ENCODE data around the gene SLC41A3. TPM values are rescaled to one million over a fixed set of nuclear protein-coding genes. Genes with fewer than 3 reads are reported as not detected.

Gene SLC41A3
- total and polyA plus RNA-seq, 2 of the 8 experiments (the other 6 are each of a cell fraction or from before 2014, with no cell fraction given): 30.2 to 56.4 TPM

DNA sequence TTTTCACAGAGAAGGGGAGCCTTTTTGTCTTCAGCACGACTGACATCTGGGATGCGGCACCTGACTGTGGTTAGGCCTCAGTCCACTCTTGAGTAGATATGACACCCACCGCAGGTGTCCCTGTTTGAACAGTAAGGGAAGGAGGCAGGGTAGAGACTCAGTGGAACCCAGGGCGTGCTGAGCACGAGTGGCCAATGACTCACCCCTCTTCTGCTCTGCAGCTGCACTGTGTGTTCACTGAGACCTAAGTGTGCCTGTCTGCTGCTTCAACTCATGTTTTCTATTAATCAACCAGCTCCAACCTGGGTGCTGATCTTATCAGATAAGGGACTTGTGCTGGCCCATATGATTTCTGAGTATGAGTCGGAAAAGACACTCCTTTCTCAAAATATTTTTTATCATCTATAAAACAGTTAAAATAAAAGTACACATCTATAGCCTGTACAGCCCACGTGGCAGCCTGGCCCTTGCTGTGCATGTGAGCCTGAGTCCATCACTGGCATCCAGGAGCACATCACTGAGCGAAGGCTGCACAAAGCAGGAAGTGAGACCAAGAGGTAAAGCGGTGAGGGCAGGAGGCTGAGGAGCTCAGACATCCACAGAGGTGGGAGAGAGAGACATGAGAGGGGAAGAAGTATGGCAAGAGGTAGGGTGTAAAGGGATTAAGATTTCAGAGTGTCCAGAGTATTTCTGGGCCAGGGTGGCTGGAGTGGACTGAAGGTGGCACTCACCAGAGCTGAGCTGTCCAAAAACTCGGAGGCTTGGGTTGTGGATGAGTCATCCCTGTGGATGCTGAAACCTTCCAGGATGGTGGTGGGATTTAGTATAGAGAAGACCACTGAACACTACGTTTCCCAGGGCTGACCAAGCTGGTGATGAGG, 49.2 kb downstream of the SLC41A3 start:
- Histone ChIP-seq H2BK5ac (ENCODE audit: low read depth, low read length) (no peak overlapping the region; the same call in 1 of the 2 replicates), H3K9me3 (ENCODE audit: insufficient read depth in 2 of 2, low read depth in 1 of 2, low read length in 1 of 2) (peaks cover 9 to 10% of the 10 kb centered on the region in 2 experiments; a peak in 3 of 4 replicates), H3K79me1 (ENCODE audit: low read depth, low read length) (no peaks in the 10 kb centered on the region), H3K27me3 (replicated peaks in 1 of 4; ENCODE audit: control insufficient read depth in 3 of 4, extremely low read depth in 1 of 4, insufficient read depth in 3 of 4, low read length in 3 of 4) (no peaks in the 10 kb centered on the region), H3K18ac (ENCODE audit: extremely low read depth, low read length) (no peak overlapping the region), H3K23ac (ENCODE audit: insufficient read length) (no peak overlapping the region), H2AFZ (ENCODE audit: low read length) (no peak overlapping the region), H3K4ac (replicated peaks; ENCODE audit: insufficient read length, low read depth, low read length) (no peak overlapping the region), H3K27ac (ENCODE audit: low read depth, low read length) (no peak overlapping the region), H3K56ac (replicated peaks; ENCODE audit: insufficient read length, low read depth, low read length) (no peak overlapping the region), H3K36me3 (ENCODE audit: control insufficient read depth in 2 of 4, insufficient read depth in 4 of 4, low read length in 3 of 4) (peaks cover 0 to 4% (median 1%) of the 10 kb centered on the region in 4 experiments; a peak in 2 of 8 replicates), H3K4me1 (replicated peaks in 1 of 4; ENCODE audit: control insufficient read depth in 3 of 4, insufficient read depth in 4 of 4, low read length in 3 of 4) (peaks cover 0 to 9% (median 2%) of the 10 kb centered on the region in 4 experiments; a peak in 3 of 7 replicates), H2BK15ac (ENCODE audit: low read length) (no peak overlapping the region; the same call in 1 of the 2 replicates), H4K5ac (ENCODE audit: insufficient read length, low read depth, low read length) (no peak overlapping the region), H4K91ac (replicated peaks; ENCODE audit: insufficient read length, low read length) (no peak overlapping the region), H3K79me2 (ENCODE audit: control insufficient read depth in 1 of 2, insufficient read depth in 2 of 2, low read length in 2 of 2) (no peaks in the 10 kb centered on the region), H3K14ac (ENCODE audit: insufficient read length) (no peak overlapping the region), H2BK120ac (replicated peaks; ENCODE audit: low read depth, low read length) (no peak overlapping the region), H4K8ac (ENCODE audit: extremely low read depth, insufficient read depth, low read length) (no peak overlapping the region; the same call in 1 of the 2 replicates), H3K4me3 (ENCODE audit: extremely low read depth in 1 of 4, insufficient read depth in 2 of 4, low read depth in 3 of 4, low read length in 4 of 4) (no peak overlapping the region), H2AK5ac (ENCODE audit: low read depth, low read length) (no peak overlapping the region), H4K20me1 (replicated peaks in 1 of 2; ENCODE audit: control insufficient read depth in 1 of 2, insufficient read depth in 2 of 2, low read length in 2 of 2) (no peaks in the 10 kb centered on the region), H2BK20ac (ENCODE audit: low read length) (no peak overlapping the region), H3K23me2 (ENCODE audit: low read depth, low read length) (no peaks in the 10 kb centered on the region), H2BK12ac (ENCODE audit: low read depth, low read length) (no peak overlapping the region), H3K4me2 (ENCODE audit: insufficient read depth in 1 of 2, low read depth in 2 of 2, low read length in 2 of 2) (no peak overlapping the region), H3K9ac (replicated peaks in 1 of 4; ENCODE audit: extremely low read depth in 1 of 4, low read depth in 3 of 4, low read length in 3 of 4) (no peak overlapping the region)
- DNase-seq (ENCODE audit: low read depth in 1 of 2, low spot score in 2 of 2) (peak in 1 of 2 experiments; percentile 19), FAIRE-seq (no peak)
- WGBS, 2 experiments (ENCODE audit: extremely low coverage in 1 of 2, insufficient coverage in 1 of 2, insufficient read length in 1 of 2, insufficient replicate concordance in 2 of 2, low coverage in 1 of 2, low lambda C conversion rate in 2 of 2, missing lambda C conversion rate in 1 of 2): 80% methylated on average over 11 of the region's 11 CpGs; no CpG with 5 or more reads in 1 of the 2 experiments
- CTCF ChIA-PET (ENCODE audit: partially characterized antibody): interaction anchor here (0.6 kb wide), 2 partner anchors 60 to 211 kb away, joined by 3 read pairs; no protein-coding TSS in a partner anchor
- POLR2A ChIA-PET (ENCODE audit: partially characterized antibody): no interaction called here
- no peak for TF ChIP-seq SP4 (IDR thresholded peaks at IDR 0.05; ENCODE audit: low read length)
- no peak for TF ChIP-seq MAX (IDR thresholded peaks at IDR 0.05)
- TF ChIP-seq CBX8 (IDR thresholded peaks at IDR 0.05; ENCODE audit: borderline replicate concordance, low read depth, low read length): no peak
- TF ChIP-seq, protein P1, sequence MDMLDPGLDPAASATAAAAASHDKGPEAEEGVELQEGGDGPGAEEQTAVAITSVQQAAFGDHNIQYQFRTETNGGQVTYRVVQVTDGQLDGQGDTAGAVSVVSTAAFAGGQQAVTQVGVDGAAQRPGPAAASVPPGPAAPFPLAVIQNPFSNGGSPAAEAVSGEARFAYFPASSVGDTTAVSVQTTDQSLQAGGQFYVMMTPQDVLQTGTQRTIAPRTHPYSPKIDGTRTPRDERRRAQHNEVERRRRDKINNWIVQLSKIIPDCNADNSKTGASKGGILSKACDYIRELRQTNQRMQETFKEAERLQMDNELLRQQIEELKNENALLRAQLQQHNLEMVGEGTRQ (IDR thresholded peaks at IDR 0.05; ENCODE audit: low read length): no peak
- no peak for TF ChIP-seq BCL11A (IDR thresholded peaks at IDR 0.05; ENCODE audit: low read depth in 2 of 2, low read length in 2 of 2)
- TF ChIP-seq, protein P2, sequence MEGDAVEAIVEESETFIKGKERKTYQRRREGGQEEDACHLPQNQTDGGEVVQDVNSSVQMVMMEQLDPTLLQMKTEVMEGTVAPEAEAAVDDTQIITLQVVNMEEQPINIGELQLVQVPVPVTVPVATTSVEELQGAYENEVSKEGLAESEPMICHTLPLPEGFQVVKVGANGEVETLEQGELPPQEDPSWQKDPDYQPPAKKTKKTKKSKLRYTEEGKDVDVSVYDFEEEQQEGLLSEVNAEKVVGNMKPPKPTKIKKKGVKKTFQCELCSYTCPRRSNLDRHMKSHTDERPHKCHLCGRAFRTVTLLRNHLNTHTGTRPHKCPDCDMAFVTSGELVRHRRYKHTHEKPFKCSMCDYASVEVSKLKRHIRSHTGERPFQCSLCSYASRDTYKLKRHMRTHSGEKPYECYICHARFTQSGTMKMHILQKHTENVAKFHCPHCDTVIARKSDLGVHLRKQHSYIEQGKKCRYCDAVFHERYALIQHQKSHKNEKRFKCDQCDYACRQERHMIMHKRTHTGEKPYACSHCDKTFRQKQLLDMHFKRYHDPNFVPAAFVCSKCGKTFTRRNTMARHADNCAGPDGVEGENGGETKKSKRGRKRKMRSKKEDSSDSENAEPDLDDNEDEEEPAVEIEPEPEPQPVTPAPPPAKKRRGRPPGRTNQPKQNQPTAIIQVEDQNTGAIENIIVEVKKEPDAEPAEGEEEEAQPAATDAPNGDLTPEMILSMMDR (IDR thresholded peaks at IDR 0.05; ENCODE audit: control extremely low read depth in 1 of 3, insufficient read depth in 1 of 3, low read depth in 1 of 3, low read length in 3 of 3): no peak
- no peak for TF ChIP-seq SIN3A (conservative IDR thresholded peaks at IDR 0.05 in 1 of 2, IDR thresholded peaks at IDR 0.05 in 1 of 2; ENCODE audit: low read depth in 1 of 2, low read length in 2 of 2)
